Transverse colon (tissue), 4 donors: ENCODE data around the gene DECR2. TPM values are rescaled to one million over a fixed set of nuclear protein-coding genes. Genes with fewer than 3 reads are reported as not detected.

Experiments
- DNase-seq: peaks from one replicate; pipeline ENCODE4 v3.0.0-alpha.2; 2019
- H3K27ac ChIP-seq, 4 donors: fragments of 200-600 bp; sonication (generic); 2 replicates each; pipeline ENCODE4 v1.5.1; 2016 to 2018; ENCODE audit warnings: inconsistent platforms in 4 of 4
- H3K27me3 ChIP-seq: fragments of 200-600 bp; sonication (generic); 2 replicates; pipeline ENCODE4 v1.5.1; 2017; ENCODE audit warnings: inconsistent platforms
- H3K36me3 ChIP-seq, 4 donors: fragments of 200-600 bp; sonication (generic); 2 replicates each; pipeline ENCODE4 v1.5.1; 2017 to 2019; ENCODE audit warnings: inconsistent platforms in 4 of 4
- H3K4me1 ChIP-seq, 4 donors: fragments of 200-600 bp; sonication (generic); 2 replicates each; pipeline ENCODE4 v1.5.1; 2017 to 2020; ENCODE audit warnings: inconsistent platforms in 4 of 4
- H3K4me3 ChIP-seq, 4 donors: fragments of 200-600 bp; sonication (generic); 1 replicate in 1 of 4; 2 replicates in 3 of 4; pipeline versions ENCODE4 v1.5.1 to v1.6.1; 2017 to 2019; ENCODE audit warnings: inconsistent platforms in 4 of 4
- H3K9me3 ChIP-seq, 2 donors: fragments of 200-600 bp; sonication (generic); 2 replicates each; pipeline ENCODE4 v1.5.1; 2017 to 2019; ENCODE audit warnings: inconsistent platforms in 2 of 2
- EP300 ChIP-seq: sonication (generic); formaldehyde crosslinking; IDR thresholded peaks from one replicate; pipeline ENCODE4 v1.6.1; 2017; ENCODE audit warnings: antibody characterized with exemption, low read depth
- POLR2A ChIP-seq: fragments of 450-650 bp; IDR thresholded peaks from one replicate; pipeline ENCODE4 v1.6.1; 2016; ENCODE audit warnings: antibody characterized with exemption, mild to moderate bottlenecking, moderate library complexity
- POLR2AphosphoS5 ChIP-seq, 3 donors: sonication (generic); formaldehyde crosslinking; IDR thresholded peaks; one replicate each; pipeline ENCODE4 v1.6.1; 2016; ENCODE audit warnings: antibody characterized with exemption in 3 of 3
- WGBS, 2 donors: methylation state at CpG; one replicate each; pipeline ENCODE4 v1.1.5; 2018; ENCODE audit warnings: low coverage in 1 of 2; 5-methylcytosine and 5-hydroxymethylcytosine counted together
- in situ Hi-C, 4 donors: fragments of 200-750 bp; cut with MboI; loops; one replicate each; pipeline versions ENCODE4 v1.15.0 to v1.15.1; 2017; ENCODE audit warnings: low sequenced_read_pairs in 3 of 4, low pct_ligation_motif_present in 1 of 4, low pct_unique_long_range_greater_than_20kb in 1 of 4
- intact Hi-C: fragments of 100-400 bp; cut with DNase I; formaldehyde crosslinking; loops from one replicate; pipeline ENCODE4 v1.15.1; 2023; ENCODE audit warnings: low total_unique reads
- total RNA-seq, 4 donors: library from RNA; depleted of rRNA; stranded (reverse); fragments of >200 nt; gene quantifications; one replicate each; pipeline ENCODE4 v1.1.0, GENCODE V29; 2016
- TF ChIP-seq, protein P1 (sequence below), 5 experiments: fragments of 200-600 bp in 3 of 5; fragments of 450-650 bp in 2 of 5; sonication (generic) in 3 of 5; IDR thresholded peaks; 1 replicate in 2 of 5; 2 replicates in 3 of 5; pipeline ENCODE4 v1.5.1; 2016 to 2017; ENCODE audit warnings: antibody characterized with exemption in 5 of 5, inconsistent platforms in 3 of 5, mild to moderate bottlenecking in 2 of 5, moderate library complexity in 1 of 5

Gene DECR2
- total RNA-seq, 4 donors from 2014 or later: 65.7 to 148 (median 108) TPM

DNA sequence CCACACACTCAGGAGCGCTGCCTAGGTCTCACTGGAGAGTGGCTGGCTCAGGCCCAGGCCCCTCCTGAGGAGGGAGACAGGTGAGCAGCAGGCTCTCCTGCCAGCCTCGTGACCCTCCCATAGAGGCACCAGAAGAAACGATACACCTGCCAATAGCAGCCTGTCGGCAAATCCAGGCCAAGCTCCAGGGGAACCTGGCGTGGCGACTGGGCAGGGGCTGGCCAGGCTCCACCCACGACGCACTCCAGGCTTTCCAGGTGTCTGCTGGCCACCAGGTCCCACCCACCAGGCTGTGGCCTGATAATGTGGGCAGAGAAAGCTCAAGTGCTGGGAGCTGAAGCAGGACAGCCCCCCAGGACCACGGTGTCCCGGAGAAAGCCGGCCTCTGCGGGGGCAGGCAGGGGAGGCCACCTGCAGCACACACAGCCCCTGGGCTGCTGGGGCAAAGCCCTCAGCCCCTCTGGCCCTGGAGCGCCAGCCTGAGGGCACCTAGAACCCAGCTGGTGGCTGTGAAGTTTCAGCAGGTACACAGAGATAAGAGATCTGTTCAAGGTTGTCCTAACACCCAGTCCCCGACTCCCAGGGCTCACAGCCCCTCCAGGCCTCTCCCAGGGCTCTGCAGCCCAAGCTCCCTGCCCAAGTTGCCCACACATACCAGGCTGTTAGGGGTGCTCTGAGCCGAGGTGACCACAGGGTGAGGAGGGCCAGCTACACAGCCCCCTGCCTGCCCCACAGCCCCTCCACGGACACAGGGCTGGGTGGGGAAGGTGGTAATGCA, 22.3 kb upstream of the DECR2 start:
- peak overlapping the region; percentile 41 to 91 (median 62) for H3K27ac ChIP-seq
- WGBS, 2 donors: 58% methylated on average over 16 of the region's 16 CpGs; no CpG with 5 or more reads in 1 of the 2 donors
- in situ Hi-C loops: no loop called here
- H3K4me3 ChIP-seq: no peak overlapping the region
- peaks cover 0 to 9% (median 4%) of the 10 kb centered on the region in 4 donors for H3K36me3 ChIP-seq
- H3K4me1 ChIP-seq: peaks cover 22 to 36% (median 33%) of the 10 kb centered on the region in 4 donors
- intact Hi-C loops: no loop called here
- no peaks in the 10 kb centered on the region for H3K9me3 ChIP-seq
- TF ChIP-seq POLR2AphosphoS5 (IDR thresholded peaks at IDR 0.05): no peak
- no peak for TF ChIP-seq EP300
- TF ChIP-seq POLR2A: no peak
- TF ChIP-seq, protein P1, sequence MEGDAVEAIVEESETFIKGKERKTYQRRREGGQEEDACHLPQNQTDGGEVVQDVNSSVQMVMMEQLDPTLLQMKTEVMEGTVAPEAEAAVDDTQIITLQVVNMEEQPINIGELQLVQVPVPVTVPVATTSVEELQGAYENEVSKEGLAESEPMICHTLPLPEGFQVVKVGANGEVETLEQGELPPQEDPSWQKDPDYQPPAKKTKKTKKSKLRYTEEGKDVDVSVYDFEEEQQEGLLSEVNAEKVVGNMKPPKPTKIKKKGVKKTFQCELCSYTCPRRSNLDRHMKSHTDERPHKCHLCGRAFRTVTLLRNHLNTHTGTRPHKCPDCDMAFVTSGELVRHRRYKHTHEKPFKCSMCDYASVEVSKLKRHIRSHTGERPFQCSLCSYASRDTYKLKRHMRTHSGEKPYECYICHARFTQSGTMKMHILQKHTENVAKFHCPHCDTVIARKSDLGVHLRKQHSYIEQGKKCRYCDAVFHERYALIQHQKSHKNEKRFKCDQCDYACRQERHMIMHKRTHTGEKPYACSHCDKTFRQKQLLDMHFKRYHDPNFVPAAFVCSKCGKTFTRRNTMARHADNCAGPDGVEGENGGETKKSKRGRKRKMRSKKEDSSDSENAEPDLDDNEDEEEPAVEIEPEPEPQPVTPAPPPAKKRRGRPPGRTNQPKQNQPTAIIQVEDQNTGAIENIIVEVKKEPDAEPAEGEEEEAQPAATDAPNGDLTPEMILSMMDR (IDR thresholded peaks at IDR 0.05): no peak
- DNase-seq: peak; percentile 84
- H3K27me3 ChIP-seq: no peaks in the 10 kb centered on the region

DNA sequence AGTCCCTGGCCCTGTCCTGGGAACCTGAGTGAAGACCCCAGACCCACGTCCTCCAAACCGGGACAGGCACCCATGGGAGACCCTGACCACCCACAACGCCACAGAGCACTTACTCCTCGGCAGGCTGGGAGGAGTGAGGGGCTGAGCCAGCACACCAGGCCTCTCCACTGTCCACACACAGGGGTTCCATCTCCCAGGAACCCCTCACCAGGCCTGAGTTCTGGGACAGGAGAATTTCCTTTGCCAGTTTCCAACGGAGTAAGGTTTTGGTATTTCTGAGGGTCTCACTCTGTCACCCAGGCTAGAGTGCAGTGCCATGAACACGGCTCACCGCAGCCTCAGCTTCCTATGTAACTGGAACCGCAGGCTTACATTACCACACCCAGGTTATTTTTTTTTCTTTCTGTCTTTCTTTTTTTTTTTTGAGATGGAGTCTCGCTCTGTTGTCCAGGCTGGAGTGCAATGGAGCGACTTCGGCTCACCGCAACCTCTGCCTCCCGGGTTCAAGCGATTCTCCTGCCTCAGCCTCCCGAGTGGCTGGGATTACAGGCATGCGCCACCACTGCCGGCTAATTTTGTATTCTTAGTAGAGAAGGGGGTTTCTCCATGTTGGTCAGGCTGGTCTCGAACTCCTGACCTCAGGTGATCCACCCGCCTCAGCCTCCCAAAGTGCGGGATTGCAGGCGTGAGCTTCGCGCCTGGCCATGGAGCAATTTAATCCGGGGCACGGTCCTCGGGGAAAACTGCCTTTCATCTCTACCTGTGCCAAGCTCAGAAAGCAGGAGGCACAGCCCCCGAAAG, 21.5 kb upstream of the DECR2 start:
- 82% methylated on average over 25 of the region's 27 CpGs; no CpG with 5 or more reads in 1 of the 2 donors for WGBS, 2 donors
- intact Hi-C loops: no loop called here
- Histone ChIP-seq H3K27me3 (no peaks in the 10 kb centered on the region), H3K27ac (peak overlapping the region; percentile 41 to 91 (median 88)), H3K36me3 (peaks cover 0 to 5% (median under 1%) of the 10 kb centered on the region in 4 donors), H3K4me3 (peak overlapping the region in 3 of 4 donors; percentile 76 to 99 (median 96)), H3K9me3 (no peaks in the 10 kb centered on the region), H3K4me1 (peaks cover 22 to 36% (median 33%) of the 10 kb centered on the region in 4 donors)
- no peak for TF ChIP-seq EP300
- TF ChIP-seq, protein P1 (IDR thresholded peaks at IDR 0.05): no peak
- TF ChIP-seq POLR2A: no peak
- no peak for TF ChIP-seq POLR2AphosphoS5 (IDR thresholded peaks at IDR 0.05)
- in situ Hi-C loops: no loop called here
- no peak for DNase-seq

- peaks cover 0 to 5% (median 0%) of the 10 kb centered on the region in 4 donors for H3K36me3 ChIP-seq
- in situ Hi-C loops: no loop called here
- H3K4me3 ChIP-seq: peak overlapping the region; percentile 76 to 99 (median 86)
- H3K4me1 ChIP-seq: peaks cover 22 to 36% (median 33%) of the 10 kb centered on the region in 4 donors
- H3K27ac ChIP-seq: peak overlapping the region; percentile 80 to 91 (median 88)
- WGBS, 2 donors: 4% methylated on average over 12 of the region's 12 CpGs; no CpG with 5 or more reads in 1 of the 2 donors
- TF ChIP-seq, protein P1 (IDR thresholded peaks at IDR 0.05): no peak
- no peak for TF ChIP-seq POLR2A
- TF ChIP-seq EP300: no peak
- no peak for TF ChIP-seq POLR2AphosphoS5 (IDR thresholded peaks at IDR 0.05)
- intact Hi-C loops: no loop called here
- no peaks in the 10 kb centered on the region for H3K9me3 ChIP-seq
- no peak for DNase-seq
- no peaks in the 10 kb centered on the region for H3K27me3 ChIP-seq
Observed at GRCh38 chr16:380762-381011, 21.0 kb upstream of the DECR2 start.
